Fibroblast of lung (primary cell): ENCODE measurements around the gene KLHL29. TPM values are rescaled to one million over a fixed set of nuclear protein-coding genes. Genes with fewer than 3 reads are reported as not detected.

Experiments used
- DNase-seq, 2 donors: peaks; one replicate each; pipeline versions ENCODE4 v3.0.0 to v3.0.0-alpha.2; 2010; ENCODE audit warnings: low read depth in 2 of 2
- H2AFZ ChIP-seq: 2 replicates; pipeline ENCODE4 v1.5.1; 2012; ENCODE audit warnings: low read length, control low read depth, inconsistent platforms
- H3K27ac ChIP-seq: 2 replicates; pipeline ENCODE4 v1.5.1; 2011; ENCODE audit warnings: low read length, control low read depth; ENCODE audit not compliant: insufficient read depth
- H3K27me3 ChIP-seq: 2 replicates; pipeline ENCODE4 v1.5.1; 2011; ENCODE audit warnings: mild to moderate bottlenecking, low read length; ENCODE audit not compliant: control insufficient read depth, insufficient read depth
- H3K36me3 ChIP-seq: 2 replicates; pipeline ENCODE4 v1.5.1; 2011; ENCODE audit warnings: low read length; ENCODE audit not compliant: control insufficient read depth, insufficient read depth
- H3K4me1 ChIP-seq: 2 replicates; pipeline ENCODE4 v1.5.1; 2011; ENCODE audit warnings: low read length; ENCODE audit not compliant: control insufficient read depth, insufficient read depth; ENCODE audit errors: extremely low read depth
- H3K4me2 ChIP-seq: 2 replicates; pipeline ENCODE4 v1.5.1; 2011; ENCODE audit warnings: low read length, control low read depth; ENCODE audit not compliant: insufficient read depth; ENCODE audit errors: extremely low read depth
- H3K4me3 ChIP-seq, 4 experiments: fragments of 200-600 bp in 1 of 4; sonication (generic) in 1 of 4; replicated peaks in 1 of 4; 2 replicates each; pipeline ENCODE4 v1.5.1; 2011 to 2016; ENCODE audit warnings: low read length in 4 of 4, low read depth in 3 of 4, mild to moderate bottlenecking in 3 of 4, control low read depth in 2 of 4, inconsistent platforms in 1 of 4, mixed read lengths in 1 of 4; ENCODE audit not compliant: insufficient read depth in 1 of 4; ENCODE audit errors: control extremely low read depth in 1 of 4
- H3K79me2 ChIP-seq: 2 replicates; pipeline ENCODE4 v1.5.1; 2012; ENCODE audit warnings: mild to moderate bottlenecking, low read length, inconsistent platforms; ENCODE audit not compliant: control insufficient read depth, insufficient read depth
- H3K9ac ChIP-seq: 2 replicates; pipeline ENCODE4 v1.5.1; 2011; ENCODE audit warnings: mild to moderate bottlenecking, low read length, control low read depth; ENCODE audit not compliant: insufficient read depth
- H3K9me3 ChIP-seq: 2 replicates; pipeline ENCODE4 v1.5.1; 2012; ENCODE audit warnings: low read depth, low read length; ENCODE audit not compliant: control insufficient read depth, insufficient read depth
- H4K20me1 ChIP-seq: 2 replicates; pipeline ENCODE4 v1.5.1; 2011; ENCODE audit warnings: low read length; ENCODE audit not compliant: control insufficient read depth, insufficient read depth; ENCODE audit errors: extremely low read depth
- EZH2 ChIP-seq: IDR thresholded peaks from 2 replicates; pipeline ENCODE4 v1.5.1; 2012; ENCODE audit warnings: low read length, control low read depth, mild to moderate bottlenecking; ENCODE audit errors: missing control alignments
- polyA plus RNA-seq, 2 donors: library from polyadenylated mRNA; depleted of rRNA in 1 of 2; stranded (reverse) in 1 of 2; unstranded in 1 of 2; fragments of >200 nt; gene quantifications; 2 replicates each; pipeline ENCODE4 v1.2.1, GENCODE V29; 2011 to 2012; ENCODE audit warnings: missing spikeins in 1 of 2
- total RNA-seq: library from RNA; depleted of rRNA; stranded (reverse); fragments of >200 nt; gene quantifications from 2 replicates; pipeline ENCODE4 v1.2.1, GENCODE V29; 2014
- TF ChIP-seq, protein P1 (sequence below), 2 donors: IDR thresholded peaks in 1 of 2; conservative IDR thresholded peaks in 1 of 2; 1 replicate in 1 of 2; 2 replicates in 1 of 2; pipeline ENCODE4 v1.5.1; 2011 to 2012; ENCODE audit warnings: low read length in 2 of 2, control low read depth in 1 of 2, inconsistent platforms in 1 of 2, low read depth in 1 of 2, mild to moderate bottlenecking in 1 of 2

The KLHL29 gene
- total and polyA plus RNA-seq, 2 donors (not counting 1 experiment from before 2014, with no cell fraction given): 7.1 to 7.9 TPM

DNA sequence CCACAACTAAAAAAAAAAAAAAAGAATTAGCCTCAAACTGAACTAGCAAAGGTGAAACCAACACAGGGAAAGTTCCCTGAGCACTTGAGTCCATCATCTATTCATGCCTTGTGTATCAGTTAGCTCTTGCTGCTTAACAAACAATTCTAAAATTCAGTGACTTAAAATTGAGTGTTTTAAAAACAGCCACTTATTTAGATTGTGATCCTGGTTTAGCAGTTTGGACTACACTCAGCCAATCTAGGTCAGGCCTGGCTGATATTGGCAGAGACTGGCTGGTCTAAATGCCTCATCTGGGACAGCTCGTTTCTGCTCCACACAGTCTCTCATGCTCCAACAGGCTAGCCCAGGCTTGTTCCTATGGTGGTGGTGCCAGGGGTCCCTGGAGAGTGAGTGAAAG is 294.1 kb downstream of the KLHL29 start:
- no peaks in the 10 kb centered on the region for H3K36me3 ChIP-seq
- no peak overlapping the region for H3K4me2 ChIP-seq
- DNase-seq: no peak
- no peaks in the 10 kb centered on the region for H3K79me2 ChIP-seq
- H4K20me1 ChIP-seq: no peaks in the 10 kb centered on the region
- H3K4me3 ChIP-seq: no peak overlapping the region
- H3K4me1 ChIP-seq: no peaks in the 10 kb centered on the region
- TF ChIP-seq, protein P1, sequence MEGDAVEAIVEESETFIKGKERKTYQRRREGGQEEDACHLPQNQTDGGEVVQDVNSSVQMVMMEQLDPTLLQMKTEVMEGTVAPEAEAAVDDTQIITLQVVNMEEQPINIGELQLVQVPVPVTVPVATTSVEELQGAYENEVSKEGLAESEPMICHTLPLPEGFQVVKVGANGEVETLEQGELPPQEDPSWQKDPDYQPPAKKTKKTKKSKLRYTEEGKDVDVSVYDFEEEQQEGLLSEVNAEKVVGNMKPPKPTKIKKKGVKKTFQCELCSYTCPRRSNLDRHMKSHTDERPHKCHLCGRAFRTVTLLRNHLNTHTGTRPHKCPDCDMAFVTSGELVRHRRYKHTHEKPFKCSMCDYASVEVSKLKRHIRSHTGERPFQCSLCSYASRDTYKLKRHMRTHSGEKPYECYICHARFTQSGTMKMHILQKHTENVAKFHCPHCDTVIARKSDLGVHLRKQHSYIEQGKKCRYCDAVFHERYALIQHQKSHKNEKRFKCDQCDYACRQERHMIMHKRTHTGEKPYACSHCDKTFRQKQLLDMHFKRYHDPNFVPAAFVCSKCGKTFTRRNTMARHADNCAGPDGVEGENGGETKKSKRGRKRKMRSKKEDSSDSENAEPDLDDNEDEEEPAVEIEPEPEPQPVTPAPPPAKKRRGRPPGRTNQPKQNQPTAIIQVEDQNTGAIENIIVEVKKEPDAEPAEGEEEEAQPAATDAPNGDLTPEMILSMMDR (conservative IDR thresholded peaks at IDR 0.05 in 1 of 2, IDR thresholded peaks at IDR 0.05 in 1 of 2; ENCODE audit: low read depth in 1 of 2, low read length in 2 of 2): no peak
- no peak for TF ChIP-seq EZH2
- H3K9ac ChIP-seq: no peak overlapping the region
- no peaks in the 10 kb centered on the region for H3K27me3 ChIP-seq
- H3K27ac ChIP-seq: no peak overlapping the region
- H2AFZ ChIP-seq: no peak overlapping the region
- H3K9me3 ChIP-seq: no peaks in the 10 kb centered on the region

DNA sequence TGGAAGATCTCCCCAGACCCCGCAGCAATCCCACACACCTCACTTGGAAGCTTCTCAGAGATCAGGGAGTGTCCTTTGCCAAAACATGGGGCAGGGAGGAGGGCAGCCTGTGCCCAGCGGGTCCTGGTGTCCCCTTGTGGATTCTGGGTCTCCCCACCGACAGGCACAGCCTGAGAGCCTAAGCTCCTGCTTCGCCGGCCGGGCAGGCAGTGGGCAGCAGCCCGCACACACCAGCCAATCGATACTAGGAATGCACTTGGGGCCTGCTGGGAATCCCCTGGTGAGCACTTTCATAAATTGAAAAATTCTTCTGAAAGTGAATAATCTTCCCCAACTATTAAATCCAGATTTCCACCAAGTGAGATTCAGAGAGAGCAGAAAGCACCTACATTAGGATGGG is 296.0 kb downstream of the KLHL29 start:
- no peaks in the 10 kb centered on the region for H3K4me1 ChIP-seq
- DNase-seq: no peak
- no peaks in the 10 kb centered on the region for H4K20me1 ChIP-seq
- H3K27ac ChIP-seq: no peak overlapping the region
- no peak overlapping the region for H3K4me3 ChIP-seq
- no peak overlapping the region for H3K9ac ChIP-seq
- H3K9me3 ChIP-seq: no peaks in the 10 kb centered on the region
- H3K27me3 ChIP-seq: no peaks in the 10 kb centered on the region
- TF ChIP-seq EZH2: no peak
- TF ChIP-seq, protein P1 (conservative IDR thresholded peaks at IDR 0.05 in 1 of 2, IDR thresholded peaks at IDR 0.05 in 1 of 2; ENCODE audit: low read depth in 1 of 2, low read length in 2 of 2): no peak
- H3K36me3 ChIP-seq: no peaks in the 10 kb centered on the region
- no peak overlapping the region for H2AFZ ChIP-seq
- H3K4me2 ChIP-seq: no peak overlapping the region
- no peaks in the 10 kb centered on the region for H3K79me2 ChIP-seq

DNA sequence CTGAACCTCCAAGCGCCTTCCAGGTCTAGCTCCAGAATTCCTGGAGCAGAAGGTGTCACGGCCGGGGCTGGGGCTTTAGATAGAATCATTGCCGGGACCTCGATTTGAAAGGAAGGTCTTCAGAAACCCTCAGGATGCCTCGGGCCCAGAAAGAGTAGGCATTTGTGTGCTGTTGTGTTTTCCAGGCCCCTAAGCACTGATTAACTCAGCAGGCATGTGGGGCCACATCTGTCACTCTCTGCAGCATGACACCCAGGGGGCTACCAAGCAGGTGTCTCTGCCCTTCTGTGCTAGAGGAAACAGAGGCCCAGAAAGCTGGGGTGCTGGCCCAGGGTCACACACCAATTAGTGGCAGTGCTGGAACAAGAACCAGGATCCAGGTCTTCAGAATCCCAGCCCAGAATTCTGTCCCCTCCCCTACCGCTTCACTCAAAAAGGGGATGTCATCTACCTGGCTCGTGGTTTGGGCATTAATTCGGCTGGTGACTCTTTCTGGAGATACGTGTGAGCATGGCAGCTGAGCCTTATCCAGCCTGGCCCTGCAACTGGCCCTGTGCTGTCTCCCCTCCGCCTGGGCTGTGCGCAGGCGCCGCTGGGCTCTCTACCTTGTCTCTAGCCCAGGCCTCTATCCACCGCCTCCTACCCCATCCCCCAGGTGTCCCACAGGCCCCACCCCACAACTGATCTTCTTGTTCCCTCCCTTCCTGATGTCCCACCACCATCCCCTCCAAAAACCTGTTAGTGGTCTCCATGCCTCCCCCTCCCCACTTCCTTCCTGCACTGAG is 296.6 kb downstream of the KLHL29 start:
- no peak overlapping the region for H2AFZ ChIP-seq
- no peak overlapping the region for H3K9ac ChIP-seq
- no peaks in the 10 kb centered on the region for H3K9me3 ChIP-seq
- H3K79me2 ChIP-seq: no peaks in the 10 kb centered on the region
- no peak for DNase-seq
- H3K27ac ChIP-seq: no peak overlapping the region
- H3K4me1 ChIP-seq: no peaks in the 10 kb centered on the region
- no peak for TF ChIP-seq EZH2
- TF ChIP-seq, protein P1 (conservative IDR thresholded peaks at IDR 0.05 in 1 of 2, IDR thresholded peaks at IDR 0.05 in 1 of 2; ENCODE audit: low read depth in 1 of 2, low read length in 2 of 2): no peak
- no peaks in the 10 kb centered on the region for H3K36me3 ChIP-seq
- H3K4me2 ChIP-seq: no peak overlapping the region
- no peak overlapping the region for H3K4me3 ChIP-seq
- H4K20me1 ChIP-seq: no peaks in the 10 kb centered on the region
- H3K27me3 ChIP-seq: no peaks in the 10 kb centered on the region
